SJCRH30 (cell line): ENCODE results near the gene SLC46A1. TPM values are rescaled to one million over a fixed set of nuclear protein-coding genes. Genes with fewer than 3 reads are reported as not detected.

ENCODE experiments used
- DNase-seq, 2 experiments: peaks; one replicate each; pipeline ENCODE4 v3.0.0-alpha.2; 2015 to 2020
- H3K27ac ChIP-seq: fragments of 250-450 bp; sonication (Bioruptor Pico); 2 replicates; pipeline ENCODE4 v1.5.1; 2020; ENCODE audit warnings: mild to moderate bottlenecking, moderate library complexity
- H3K27me3 ChIP-seq: fragments of 250-450 bp; sonication (Bioruptor Pico); 2 replicates; pipeline ENCODE4 v1.5.1; 2020; ENCODE audit warnings: mild to moderate bottlenecking, moderate library complexity
- H3K36me3 ChIP-seq: fragments of 250-450 bp; sonication (Bioruptor Pico); 2 replicates; pipeline ENCODE4 v1.5.1; 2020; ENCODE audit warnings: mild to moderate bottlenecking, moderate library complexity
- H3K4me1 ChIP-seq: fragments of 250-450 bp; sonication (Bioruptor Pico); 2 replicates; pipeline ENCODE4 v1.5.1; 2020; ENCODE audit warnings: mild to moderate bottlenecking, moderate library complexity
- H3K4me3 ChIP-seq: fragments of 250-450 bp; sonication (Bioruptor Pico); 2 replicates; pipeline ENCODE4 v1.5.1; 2020; ENCODE audit warnings: mild to moderate bottlenecking, moderate library complexity
- H3K9me3 ChIP-seq: fragments of 250-450 bp; sonication (Bioruptor Pico); replicated peaks from 2 replicates; pipeline ENCODE4 v1.5.1; 2020; ENCODE audit warnings: mild to moderate bottlenecking, moderate library complexity
- total RNA-seq: library from RNA; depleted of rRNA; stranded (reverse); fragments of >200 nt; shearing (Covaris generic); gene quantifications from 2 replicates; pipeline ENCODE4 v1.2.3, GENCODE V29; 2014

Gene SLC46A1
- total RNA-seq, 1 experiment from 2014 or later, result 10.6 TPM

- Histone ChIP-seq H3K36me3 (0 out of 2 replicates have a peak, but pooled peaks cover 2% of the 10 kb centered on the region), H3K9me3 (no peaks in the 10 kb centered on the region), H3K27me3 (no peaks in the 10 kb centered on the region), H3K4me1 (no peaks in the 10 kb centered on the region), H3K27ac (no peak overlapping the region), H3K4me3 (no peak overlapping the region)
- no peak for DNase-seq
Measured at GRCh38 chr17:28379814-28380801, 25.9 kb downstream of the SLC46A1 start.

- H3K4me1 ChIP-seq, result peaks cover 20% of the 10 kb centered on the region
- H3K27ac ChIP-seq, result no peak overlapping the region
- H3K4me3 ChIP-seq, result peak overlapping the region; percentile 69
- no peaks in the 10 kb centered on the region for H3K9me3 ChIP-seq
- peak in 1 of 2 experiments; percentile 29 for DNase-seq
- H3K36me3 ChIP-seq, result no peaks in the 10 kb centered on the region
- no peaks in the 10 kb centered on the region for H3K27me3 ChIP-seq
Measured at GRCh38 chr17:28372945-28373274, 33.1 kb downstream of the SLC46A1 start.

GRCh38 chr17:28372203-28372944 lies 33.6 kb downstream of the SLC46A1 start:
- Histone ChIP-seq H3K4me3 (peak overlapping the region; percentile 69), H3K27me3 (no peaks in the 10 kb centered on the region), H3K36me3 (no peaks in the 10 kb centered on the region), H3K4me1 (peaks cover 20% of the 10 kb centered on the region), H3K27ac (peak overlapping the region; percentile 28; the same call in 1 of the 2 replicates), H3K9me3 (no peaks in the 10 kb centered on the region)
- peak; percentile 57 to 60 for DNase-seq

- no peaks in the 10 kb centered on the region for H3K27me3 ChIP-seq
- no peaks in the 10 kb centered on the region for H3K9me3 ChIP-seq
- DNase-seq, result peak; percentile 99
- peak within 1 kb of the TSS; percentile 37; the same call in 1 of the 2 replicates for H3K27ac ChIP-seq
- peak within 1 kb of the TSS; percentile 69 for H3K4me3 ChIP-seq
- peaks cover 20% of the 10 kb centered on the region for H3K4me1 ChIP-seq
- H3K36me3 ChIP-seq, result no peaks in the 10 kb centered on the region
Measured at GRCh38 chr17:28371245-28372202, 34.5 kb downstream of the SLC46A1 start, which contains the start of gene SARM1. SARM1 (plus strand) TSS chr17:28371694; CDS start chr17:28372033, 339 bp downstream.

- Histone ChIP-seq H3K4me3 (peak overlapping the region; percentile 69), H3K27me3 (no peaks in the 10 kb centered on the region), H3K27ac (no peak overlapping the region), H3K36me3 (no peaks in the 10 kb centered on the region), H3K4me1 (peaks cover 20% of the 10 kb centered on the region), H3K9me3 (no peaks in the 10 kb centered on the region)
- DNase-seq, result no peak
Measured at GRCh38 chr17:28370744-28371103, 35.3 kb downstream of the SLC46A1 start.

GRCh38 chr17:28370035-28370743 lies 35.8 kb downstream of the SLC46A1 start, which contains the start of gene VTN:
VTN (minus strand) TSS chr17:28370307; CDS start chr17:28370203, 104 bp downstream.
- no peak within 1 kb of the TSS for H3K27ac ChIP-seq
- peak; percentile 38 to 47 for DNase-seq
- peaks cover 20% of the 10 kb centered on the region for H3K4me1 ChIP-seq
- no peaks in the 10 kb centered on the region for H3K9me3 ChIP-seq
- H3K36me3 ChIP-seq, result no peaks in the 10 kb centered on the region
- no peaks in the 10 kb centered on the region for H3K27me3 ChIP-seq
- peak within 1 kb of the TSS; percentile 69 for H3K4me3 ChIP-seq

- Histone ChIP-seq H3K27me3 (no peaks in the 10 kb centered on the region), H3K4me1 (peaks cover 20% of the 10 kb centered on the region), H3K27ac (no peak overlapping the region), H3K9me3 (no peaks in the 10 kb centered on the region), H3K4me3 (no peak overlapping the region), H3K36me3 (no peaks in the 10 kb centered on the region)
- DNase-seq, result no peak
Measured at GRCh38 chr17:28369684-28370034, 36.4 kb downstream of the SLC46A1 start.

GRCh38 chr17:28368915-28369683 lies 36.9 kb downstream of the SLC46A1 start:
- no peak overlapping the region for H3K27ac ChIP-seq
- no peak for DNase-seq
- H3K4me3 ChIP-seq, result no peak overlapping the region
- peaks cover 20% of the 10 kb centered on the region for H3K4me1 ChIP-seq
- no peaks in the 10 kb centered on the region for H3K36me3 ChIP-seq
- no peaks in the 10 kb centered on the region for H3K9me3 ChIP-seq
- H3K27me3 ChIP-seq, result no peaks in the 10 kb centered on the region

GRCh38 chr17:28368306-28368831 lies 37.6 kb downstream of the SLC46A1 start:
- Histone ChIP-seq H3K4me1 (peaks cover 18% of the 10 kb centered on the region), H3K27me3 (no peaks in the 10 kb centered on the region), H3K27ac (no peak overlapping the region), H3K4me3 (no peak overlapping the region), H3K36me3 (no peaks in the 10 kb centered on the region), H3K9me3 (no peaks in the 10 kb centered on the region)
- DNase-seq, result no peak

GRCh38 chr17:28367641-28368305 lies 38.2 kb downstream of the SLC46A1 start:
- no peak for DNase-seq
- no peak overlapping the region for H3K4me3 ChIP-seq
- H3K4me1 ChIP-seq, result peaks cover 12% of the 10 kb centered on the region
- H3K27ac ChIP-seq, result no peak overlapping the region
- no peaks in the 10 kb centered on the region for H3K27me3 ChIP-seq
- no peaks in the 10 kb centered on the region for H3K9me3 ChIP-seq
- H3K36me3 ChIP-seq, result no peaks in the 10 kb centered on the region; the same call in 1 of the 2 replicates

- H3K9me3 ChIP-seq, result no peaks in the 10 kb centered on the region
- no peak overlapping the region for H3K27ac ChIP-seq
- no peaks in the 10 kb centered on the region; the same call in 1 of the 2 replicates for H3K36me3 ChIP-seq
- DNase-seq, result no peak
- H3K27me3 ChIP-seq, result no peaks in the 10 kb centered on the region
- peaks cover 12% of the 10 kb centered on the region for H3K4me1 ChIP-seq
- H3K4me3 ChIP-seq, result no peak overlapping the region
Measured at GRCh38 chr17:28366605-28367004, 39.4 kb downstream of the SLC46A1 start.

- H3K36me3 ChIP-seq, result peaks cover 8% of the 10 kb centered on the region
- H3K4me3 ChIP-seq, result no peak overlapping the region
- no peak overlapping the region for H3K27ac ChIP-seq
- no peaks in the 10 kb centered on the region for H3K27me3 ChIP-seq
- no peak for DNase-seq
- H3K4me1 ChIP-seq, result peaks cover 6% of the 10 kb centered on the region
- no peaks in the 10 kb centered on the region for H3K9me3 ChIP-seq
Measured at GRCh38 chr17:28365487-28365886, 40.5 kb downstream of the SLC46A1 start.
